GM06990 (cell line): Measurements from ENCODE around the gene PUM2.
"Not testable (repeated sequence)": the region's sequence is repeated elsewhere in the genome, so short reads cannot be mapped to it uniquely, and the experiment has no call there.

Experiments
- DNase-seq: peaks from one replicate; pipeline ENCODE4 v3.0.0-alpha.2; 2011; ENCODE audit not compliant: insufficient read length; ENCODE audit errors: extremely low read depth
- H3K27me3 ChIP-seq: replicated peaks from 2 replicates; pipeline ENCODE4 v1.6.0; 2011; ENCODE audit warnings: low read length; ENCODE audit not compliant: control insufficient read depth, insufficient read depth
- H3K36me3 ChIP-seq: 2 replicates; pipeline ENCODE4 v1.5.1; 2011; ENCODE audit warnings: low read length; ENCODE audit not compliant: control insufficient read depth, insufficient read depth
- H3K4me3 ChIP-seq: replicated peaks from 2 replicates; pipeline ENCODE4 v1.5.1; 2011; ENCODE audit warnings: low read depth, mild to moderate bottlenecking, control low read depth, low read length
- TF ChIP-seq, protein P1 (sequence below): IDR thresholded peaks from 2 replicates; pipeline ENCODE4 v1.5.1; 2011; ENCODE audit warnings: low read length, control low read depth, mild to moderate bottlenecking, inconsistent platforms; ENCODE audit not compliant: insufficient read depth, poor library complexity, severe bottlenecking

PUM2 gene

DNA sequence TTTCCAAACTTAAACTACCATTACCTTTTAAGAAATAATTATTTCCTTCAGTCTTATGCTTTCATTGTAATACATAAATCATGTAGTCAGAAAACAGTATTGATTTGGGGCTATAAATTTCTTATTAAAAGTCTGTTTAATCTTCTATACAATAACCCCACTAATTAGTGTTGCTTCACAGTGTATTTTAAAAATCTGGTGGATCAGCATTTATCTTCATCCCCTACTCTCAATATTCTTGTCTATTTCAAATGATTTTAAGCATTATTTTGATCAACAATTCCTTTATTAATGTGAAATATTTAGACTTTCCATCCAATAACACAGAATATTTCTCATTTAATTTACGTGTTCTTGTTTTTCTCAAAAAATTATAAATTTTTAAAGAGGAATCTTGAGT, 93.2 kb downstream of the PUM2 start:
- TF ChIP-seq, protein P1, sequence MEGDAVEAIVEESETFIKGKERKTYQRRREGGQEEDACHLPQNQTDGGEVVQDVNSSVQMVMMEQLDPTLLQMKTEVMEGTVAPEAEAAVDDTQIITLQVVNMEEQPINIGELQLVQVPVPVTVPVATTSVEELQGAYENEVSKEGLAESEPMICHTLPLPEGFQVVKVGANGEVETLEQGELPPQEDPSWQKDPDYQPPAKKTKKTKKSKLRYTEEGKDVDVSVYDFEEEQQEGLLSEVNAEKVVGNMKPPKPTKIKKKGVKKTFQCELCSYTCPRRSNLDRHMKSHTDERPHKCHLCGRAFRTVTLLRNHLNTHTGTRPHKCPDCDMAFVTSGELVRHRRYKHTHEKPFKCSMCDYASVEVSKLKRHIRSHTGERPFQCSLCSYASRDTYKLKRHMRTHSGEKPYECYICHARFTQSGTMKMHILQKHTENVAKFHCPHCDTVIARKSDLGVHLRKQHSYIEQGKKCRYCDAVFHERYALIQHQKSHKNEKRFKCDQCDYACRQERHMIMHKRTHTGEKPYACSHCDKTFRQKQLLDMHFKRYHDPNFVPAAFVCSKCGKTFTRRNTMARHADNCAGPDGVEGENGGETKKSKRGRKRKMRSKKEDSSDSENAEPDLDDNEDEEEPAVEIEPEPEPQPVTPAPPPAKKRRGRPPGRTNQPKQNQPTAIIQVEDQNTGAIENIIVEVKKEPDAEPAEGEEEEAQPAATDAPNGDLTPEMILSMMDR = no peak
- Histone ChIP-seq H3K27me3 (no peaks in the 10 kb centered on the region), H3K36me3 (peaks cover 6% of the 10 kb centered on the region)

DNA sequence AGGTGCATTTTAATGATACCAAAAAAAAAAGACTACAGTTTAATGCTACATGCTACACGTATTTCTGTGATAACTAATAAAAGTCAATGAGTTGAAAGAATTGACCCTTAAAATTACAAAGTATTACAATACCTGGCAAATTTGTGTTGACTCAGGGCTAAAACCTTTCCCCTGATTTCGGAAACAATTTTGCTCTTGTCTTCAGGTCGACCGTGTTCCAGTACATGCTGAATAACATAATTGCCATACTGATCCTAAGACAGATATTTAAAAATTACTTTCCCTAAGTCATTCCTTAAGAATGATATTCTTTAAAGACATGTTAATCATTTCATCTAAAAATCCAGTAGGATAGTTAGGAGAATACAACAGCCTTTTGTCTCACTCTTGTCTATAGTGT, 95.9 kb downstream of the PUM2 start:
- no peak overlapping the region for H3K4me3 ChIP-seq
- TF ChIP-seq, protein P1 = no peak
- no peaks in the 10 kb centered on the region for H3K27me3 ChIP-seq
- H3K36me3 ChIP-seq = peaks cover 8% of the 10 kb centered on the region
- no peak for DNase-seq

More for the DNA sequence above, 93.2 kb downstream of the PUM2 start:
- DNase-seq = no peak
- H3K4me3 ChIP-seq = no peak overlapping the region

DNA sequence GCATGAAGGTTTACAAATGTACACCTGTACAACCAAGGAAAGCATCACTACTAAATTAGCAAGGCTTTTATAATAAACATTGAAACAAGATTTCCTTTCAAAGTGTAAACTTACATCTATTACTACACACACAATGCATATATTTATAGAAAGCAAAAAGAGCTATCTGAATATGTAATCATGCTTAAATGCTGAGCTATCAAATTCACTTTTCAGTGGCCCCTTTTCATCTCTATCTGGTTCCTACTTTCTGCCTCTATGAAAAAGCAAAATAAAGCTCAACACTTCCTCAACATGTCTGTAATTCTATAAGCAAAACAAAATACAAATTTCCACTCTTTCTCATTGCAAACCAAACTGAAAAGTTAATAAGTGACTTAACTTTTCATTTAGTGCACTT, 100.2 kb downstream of the PUM2 start:
- TF ChIP-seq, protein P1 = no peak
- DNase-seq = no peak
- Histone ChIP-seq H3K27me3 (no peaks in the 10 kb centered on the region), H3K4me3 (no peak overlapping the region), H3K36me3 (peaks cover 9% of the 10 kb centered on the region)

DNA sequence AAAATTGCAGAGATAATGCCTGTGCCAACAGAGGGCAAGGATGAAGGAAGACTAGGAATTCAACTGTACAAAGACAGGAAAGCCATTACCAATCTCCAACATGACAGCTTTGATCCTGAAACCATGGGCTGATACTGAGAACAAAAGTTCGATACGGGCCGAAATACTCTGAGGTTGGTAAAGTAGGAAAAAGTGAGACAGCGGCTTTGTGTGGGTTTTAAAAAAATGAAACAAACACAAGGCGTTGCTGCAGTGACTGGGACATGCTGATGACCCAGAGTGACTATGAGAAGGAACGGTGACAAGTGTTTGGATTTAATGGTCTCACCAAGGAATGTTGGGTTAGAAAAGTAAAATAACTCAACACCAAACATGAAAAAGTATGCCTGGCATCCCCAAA, 101.5 kb downstream of the PUM2 start:
- H3K4me3 ChIP-seq = no peak overlapping the region
- DNase-seq = no peak
- no peaks in the 10 kb centered on the region for H3K27me3 ChIP-seq
- TF ChIP-seq, protein P1 = no peak
- H3K36me3 ChIP-seq = peaks cover 9% of the 10 kb centered on the region

DNA sequence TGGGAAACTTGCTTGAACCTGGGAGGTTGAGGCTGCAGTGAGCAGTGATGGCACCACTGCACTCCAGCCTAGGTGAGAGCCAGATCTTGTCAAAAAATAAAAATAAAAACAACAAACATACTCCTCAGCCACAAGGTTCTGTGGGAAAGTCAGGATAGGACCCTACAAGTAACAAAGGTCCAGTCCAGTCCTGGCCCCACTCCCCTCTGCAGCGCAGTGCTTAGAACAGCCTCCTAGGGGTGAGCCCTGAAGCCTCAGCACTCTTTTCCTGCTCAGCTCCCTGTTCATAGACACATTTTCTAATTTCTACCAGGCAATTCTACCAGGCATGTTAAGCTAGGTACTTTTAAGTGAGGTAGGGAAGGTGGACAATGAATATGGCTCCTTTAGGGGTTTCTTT, 103.6 kb downstream of the PUM2 start:
- Histone ChIP-seq H3K4me3 (no peak overlapping the region), H3K27me3 (no peaks in the 10 kb centered on the region), H3K36me3 (peaks cover 2% of the 10 kb centered on the region)
- DNase-seq = no peak
- TF ChIP-seq, protein P1 = no peak

DNA sequence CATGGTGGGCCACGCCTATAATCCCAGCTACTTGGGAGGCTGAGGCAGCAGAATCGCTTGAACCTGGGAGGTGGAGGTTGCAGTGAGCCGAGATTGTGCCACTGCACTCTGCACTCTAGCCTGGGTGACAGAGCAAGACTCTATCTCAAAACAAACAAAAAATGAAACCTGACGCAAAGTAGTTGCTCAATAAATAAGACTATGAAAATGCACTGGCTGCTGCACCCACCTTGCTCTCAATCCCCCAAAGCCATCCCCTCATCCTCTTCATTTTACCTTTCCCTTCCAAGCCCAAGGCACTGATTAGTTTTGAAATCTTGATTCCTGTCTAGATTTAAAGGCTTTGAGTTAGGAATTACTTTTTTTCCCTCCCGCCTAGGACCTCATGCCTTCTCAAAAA, 107.0 kb downstream of the PUM2 start:
- H3K27me3 ChIP-seq, H3K4me3 ChIP-seq, DNase-seq, H3K36me3 ChIP-seq: not testable (repeated sequence)
